LNCaP clone FGC (cell line): ENCODE data around the gene TRPC4AP.
"Not testable (repeated sequence)": the region's sequence is repeated elsewhere in the genome, so short reads cannot be mapped to it uniquely, and the experiment has no call there.

Experiments
- DNase-seq: peaks from one replicate; pipeline ENCODE4 v3.0.0-alpha.2; 2011; ENCODE audit warnings: low read depth
- H3K4me3 ChIP-seq: 2 replicates; pipeline ENCODE4 v1.5.1; 2011; ENCODE audit warnings: mild to moderate bottlenecking, low read depth, low read length, control low read depth
- CTCF ChIP-seq: IDR thresholded peaks from 2 replicates; pipeline ENCODE4 v1.5.1; 2012; ENCODE audit warnings: mild to moderate bottlenecking; ENCODE audit not compliant: control insufficient read depth, insufficient read depth; ENCODE audit errors: extremely low read depth

The TRPC4AP gene

GRCh38 chr20:35117629-35118028, 25.0 kb upstream of the TRPC4AP start:
- no peak overlapping the region for H3K4me3 ChIP-seq
- no peak for DNase-seq

GRCh38 chr20:35117196-35117595, 24.6 kb upstream of the TRPC4AP start:
- H3K4me3 ChIP-seq, result no peak overlapping the region
- DNase-seq, result no peak
- TF ChIP-seq CTCF, result no peak

More at GRCh38 chr20:35117629-35118028, 25.0 kb upstream of the TRPC4AP start:
- TF ChIP-seq CTCF, result no peak

- no peak for TF ChIP-seq CTCF
- no peak overlapping the region for H3K4me3 ChIP-seq
- no peak for DNase-seq
These were observed 23.7 kb upstream of the TRPC4AP start for GRCh38 chr20:35116258-35116657.

- no peak for TF ChIP-seq CTCF
- no peak overlapping the region for H3K4me3 ChIP-seq
- no peak for DNase-seq
These were observed 23.0 kb upstream of the TRPC4AP start for GRCh38 chr20:35115606-35116005.

- DNase-seq, H3K4me3 ChIP-seq: not testable (repeated sequence)
These were observed 19.7 kb upstream of the TRPC4AP start for GRCh38 chr20:35112276-35112675.

GRCh38 chr20:35111141-35111888, 18.7 kb upstream of the TRPC4AP start:
- DNase-seq, result no peak
- TF ChIP-seq CTCF, result no peak
- no peak overlapping the region for H3K4me3 ChIP-seq

GRCh38 chr20:35108921-35109320, 16.3 kb upstream of the TRPC4AP start:
- no peak for DNase-seq
- no peak overlapping the region for H3K4me3 ChIP-seq
- no peak for TF ChIP-seq CTCF
